Liver (tissue), 9 donors: ENCODE results near the gene SPTBN1. TPM values are rescaled to one million over a fixed set of nuclear protein-coding genes. Genes with fewer than 3 reads are reported as not detected.

Experiments used
- DNase-seq: peaks from one replicate; pipeline ENCODE4 v3.0.0-alpha.2; 2017; ENCODE audit warnings: low spot score
- H3K27ac ChIP-seq, 2 donors: one replicate each; pipeline ENCODE4 v1.7.0; 2013; ENCODE audit warnings: inconsistent platforms in 2 of 2, low read length in 2 of 2, control low read depth in 1 of 2, low read depth in 1 of 2, mild to moderate bottlenecking in 1 of 2
- H3K27me3 ChIP-seq, 4 donors: one replicate each; pipeline versions ENCODE4 v1.6.1 to v1.7.0; 2013; ENCODE audit warnings: low read length in 3 of 4, inconsistent platforms in 1 of 4, mild to moderate bottlenecking in 1 of 4, moderate library complexity in 1 of 4; ENCODE audit not compliant: control insufficient read depth in 4 of 4, insufficient read depth in 4 of 4
- H3K36me3 ChIP-seq, 4 donors: one replicate each; pipeline versions ENCODE4 v1.6.1 to v1.7.0; 2013; ENCODE audit warnings: low read length in 3 of 4, mild to moderate bottlenecking in 3 of 4, low read depth in 1 of 4, moderate library complexity in 1 of 4; ENCODE audit not compliant: control insufficient read depth in 4 of 4, insufficient read depth in 3 of 4
- H3K4me1 ChIP-seq, 4 donors: one replicate each; pipeline versions ENCODE4 v1.6.1 to v1.7.0; 2013; ENCODE audit warnings: low read length in 3 of 4, mild to moderate bottlenecking in 3 of 4, moderate library complexity in 1 of 4; ENCODE audit not compliant: control insufficient read depth in 4 of 4, insufficient read depth in 4 of 4
- H3K4me3 ChIP-seq, 3 donors: one replicate each; pipeline versions ENCODE4 v1.6.1 to v1.7.0; 2013; ENCODE audit warnings: low read length in 3 of 3, control low read depth in 1 of 3, low read depth in 1 of 3, mild to moderate bottlenecking in 1 of 3
- H3K9ac ChIP-seq, 2 donors: one replicate each; pipeline ENCODE4 v1.7.0; 2013; ENCODE audit warnings: low read length in 2 of 2, mild to moderate bottlenecking in 2 of 2, moderate library complexity in 2 of 2, control low read depth in 1 of 2, low read depth in 1 of 2
- H3K9me3 ChIP-seq, 4 donors: one replicate each; pipeline versions ENCODE4 v1.6.1 to v1.7.0; 2013; ENCODE audit warnings: low read length in 3 of 4; ENCODE audit not compliant: control insufficient read depth in 4 of 4
- EGR1 ChIP-seq, 2 donors: IDR thresholded peaks; 2 replicates each; pipeline ENCODE4 v1.6.1; 2016 to 2018; ENCODE audit warnings: antibody characterized with exemption in 2 of 2, low read depth in 2 of 2
- FOXA1 ChIP-seq: IDR thresholded peaks from 2 replicates; pipeline ENCODE4 v1.6.1; 2016; ENCODE audit warnings: antibody characterized with exemption
- FOXA2 ChIP-seq: IDR thresholded peaks from 2 replicates; pipeline ENCODE4 v1.6.1; 2016; ENCODE audit warnings: antibody characterized with exemption
- GABPA ChIP-seq, 2 donors: IDR thresholded peaks in 1 of 2; conservative IDR thresholded peaks in 1 of 2; 2 replicates each; pipeline ENCODE4 v1.6.1; 2016; ENCODE audit warnings: antibody characterized with exemption in 2 of 2, mild to moderate bottlenecking in 1 of 2, moderate library complexity in 1 of 2
- HNF4A ChIP-seq, 2 donors: conservative IDR thresholded peaks; 2 replicates each; pipeline ENCODE4 v1.6.1; 2016; ENCODE audit warnings: antibody characterized with exemption in 2 of 2, mild to moderate bottlenecking in 2 of 2
- HNF4G ChIP-seq: IDR thresholded peaks from 2 replicates; pipeline ENCODE4 v1.6.1; 2016; ENCODE audit warnings: antibody characterized with exemption
- JUND ChIP-seq, 2 donors: IDR thresholded peaks; 2 replicates each; pipeline ENCODE4 v1.6.1; 2016; ENCODE audit warnings: antibody characterized with exemption in 2 of 2
- NR2F2 ChIP-seq: IDR thresholded peaks from 2 replicates; pipeline ENCODE4 v1.6.1; 2016; ENCODE audit warnings: antibody characterized with exemption
- RAD21 ChIP-seq, 2 donors: IDR thresholded peaks; 2 replicates each; pipeline ENCODE4 v1.6.1; 2016; ENCODE audit warnings: antibody characterized with exemption in 2 of 2, mild to moderate bottlenecking in 2 of 2
- RXRA ChIP-seq, 2 donors: IDR thresholded peaks; 2 replicates each; pipeline ENCODE4 v1.6.1; 2017 to 2018; ENCODE audit warnings: antibody characterized with exemption in 2 of 2, mild to moderate bottlenecking in 1 of 2
- TAF1 ChIP-seq: conservative IDR thresholded peaks from 2 replicates; pipeline ENCODE4 v1.6.1; 2016; ENCODE audit warnings: antibody characterized with exemption, mild to moderate bottlenecking
- YY1 ChIP-seq: IDR thresholded peaks from 2 replicates; pipeline ENCODE4 v1.6.1; 2016; ENCODE audit warnings: antibody characterized with exemption, mild to moderate bottlenecking
- WGBS: extraction: QIAGEN DNeasy Blood & Tissue Kit; methylation state at CpG from one replicate; pipeline ENCODE4 v1.1.7; 2013; 5-methylcytosine and 5-hydroxymethylcytosine counted together
- polyA plus RNA-seq, 2 donors: library from polyadenylated mRNA; stranded (reverse) in 1 of 2; unstranded in 1 of 2; fragments of 200-250 nt in 1 of 2; fragments of >200 nt in 1 of 2; fragmentation: Nextera tagmentation in 1 of 2; extraction: Ambion mirVana in 1 of 2; gene quantifications; one replicate each; pipeline versions ENCODE4 v1.2.1 to v1.2.3, GENCODE V29; 2013 to 2015
- total RNA-seq, 2 donors: library from RNA; depleted of rRNA; stranded (reverse); fragments of >200 nt; gene quantifications; one replicate each; pipeline ENCODE4 v1.2.3, GENCODE V29; 2014
- TF ChIP-seq, protein P1 (sequence below): IDR thresholded peaks from 2 replicates; pipeline ENCODE4 v1.6.1; 2016; ENCODE audit warnings: antibody characterized with exemption
- TF ChIP-seq, protein P2 (sequence below): fragments of 150-350 bp; IDR thresholded peaks from 2 replicates; pipeline ENCODE4 v1.5.1; 2017; ENCODE audit warnings: improper control_type of control experiment, low read depth, low read length; ENCODE audit not compliant: missing input control
- TF ChIP-seq, protein P3 (sequence below): IDR thresholded peaks from 2 replicates; pipeline ENCODE4 v1.6.1; 2016; ENCODE audit warnings: antibody characterized with exemption
- TF ChIP-seq, protein P4 (sequence below): IDR thresholded peaks from 2 replicates; pipeline ENCODE4 v1.6.1; 2016; ENCODE audit warnings: antibody characterized with exemption
- TF ChIP-seq, protein P5 (sequence below): IDR thresholded peaks from 2 replicates; pipeline ENCODE4 v1.6.1; 2016; ENCODE audit warnings: antibody characterized with exemption, mild to moderate bottlenecking
- donor health status: healthy.
- donor health status: healthy.
- donor health status: healthy.
- donor health status: healthy.
- donor health status: healthy.

SPTBN1 gene
- total and polyA plus RNA-seq, 4 donors, result 44.8 to 191 (median 75.9) TPM

DNA sequence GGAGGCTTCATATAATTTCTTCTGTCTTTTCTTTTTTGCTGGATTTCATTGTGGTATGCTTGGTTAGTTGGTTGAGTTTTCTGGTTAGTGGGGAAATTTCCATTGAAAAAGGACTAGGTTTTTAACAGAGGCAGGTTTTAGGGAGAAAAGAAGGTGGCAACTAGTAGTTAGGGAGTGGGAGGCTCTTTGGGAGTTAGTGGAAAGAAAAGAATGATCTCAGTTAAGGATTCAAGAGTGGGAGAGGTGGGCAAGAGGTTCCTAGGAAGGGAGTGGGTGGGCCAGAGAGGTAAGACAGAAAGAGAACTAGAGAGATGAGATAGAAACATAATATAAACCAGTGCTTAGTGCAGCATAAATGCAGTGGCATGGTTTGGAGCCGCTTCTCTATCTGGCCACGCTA, 96.9 kb downstream of the SPTBN1 start (continued):
- TF ChIP-seq, protein P1, sequence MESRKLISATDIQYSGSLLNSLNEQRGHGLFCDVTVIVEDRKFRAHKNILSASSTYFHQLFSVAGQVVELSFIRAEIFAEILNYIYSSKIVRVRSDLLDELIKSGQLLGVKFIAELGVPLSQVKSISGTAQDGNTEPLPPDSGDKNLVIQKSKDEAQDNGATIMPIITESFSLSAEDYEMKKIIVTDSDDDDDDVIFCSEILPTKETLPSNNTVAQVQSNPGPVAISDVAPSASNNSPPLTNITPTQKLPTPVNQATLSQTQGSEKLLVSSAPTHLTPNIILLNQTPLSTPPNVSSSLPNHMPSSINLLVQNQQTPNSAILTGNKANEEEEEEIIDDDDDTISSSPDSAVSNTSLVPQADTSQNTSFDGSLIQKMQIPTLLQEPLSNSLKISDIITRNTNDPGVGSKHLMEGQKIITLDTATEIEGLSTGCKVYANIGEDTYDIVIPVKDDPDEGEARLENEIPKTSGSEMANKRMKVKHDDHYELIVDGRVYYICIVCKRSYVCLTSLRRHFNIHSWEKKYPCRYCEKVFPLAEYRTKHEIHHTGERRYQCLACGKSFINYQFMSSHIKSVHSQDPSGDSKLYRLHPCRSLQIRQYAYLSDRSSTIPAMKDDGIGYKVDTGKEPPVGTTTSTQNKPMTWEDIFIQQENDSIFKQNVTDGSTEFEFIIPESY, result no peak

DNA sequence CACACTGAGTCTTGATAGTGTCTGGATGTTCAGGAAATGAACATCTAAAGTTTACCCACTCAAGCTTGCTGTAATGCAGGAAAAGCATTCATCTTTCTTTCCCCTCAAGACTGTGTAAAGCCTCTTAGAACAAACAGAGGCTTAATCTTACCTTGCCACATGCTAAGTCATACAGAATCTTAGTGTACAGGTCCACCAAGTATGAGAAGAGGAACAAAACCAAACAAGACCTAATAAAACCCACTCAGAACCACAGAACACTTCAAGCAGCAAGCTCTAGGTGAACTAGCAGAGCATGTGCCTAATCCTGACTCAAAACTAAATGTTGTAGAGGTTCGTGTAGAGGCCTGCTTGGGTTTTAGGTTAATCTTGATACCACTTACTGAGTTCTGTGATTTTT, 97.6 kb downstream of the SPTBN1 start:
- TF ChIP-seq, protein P2, sequence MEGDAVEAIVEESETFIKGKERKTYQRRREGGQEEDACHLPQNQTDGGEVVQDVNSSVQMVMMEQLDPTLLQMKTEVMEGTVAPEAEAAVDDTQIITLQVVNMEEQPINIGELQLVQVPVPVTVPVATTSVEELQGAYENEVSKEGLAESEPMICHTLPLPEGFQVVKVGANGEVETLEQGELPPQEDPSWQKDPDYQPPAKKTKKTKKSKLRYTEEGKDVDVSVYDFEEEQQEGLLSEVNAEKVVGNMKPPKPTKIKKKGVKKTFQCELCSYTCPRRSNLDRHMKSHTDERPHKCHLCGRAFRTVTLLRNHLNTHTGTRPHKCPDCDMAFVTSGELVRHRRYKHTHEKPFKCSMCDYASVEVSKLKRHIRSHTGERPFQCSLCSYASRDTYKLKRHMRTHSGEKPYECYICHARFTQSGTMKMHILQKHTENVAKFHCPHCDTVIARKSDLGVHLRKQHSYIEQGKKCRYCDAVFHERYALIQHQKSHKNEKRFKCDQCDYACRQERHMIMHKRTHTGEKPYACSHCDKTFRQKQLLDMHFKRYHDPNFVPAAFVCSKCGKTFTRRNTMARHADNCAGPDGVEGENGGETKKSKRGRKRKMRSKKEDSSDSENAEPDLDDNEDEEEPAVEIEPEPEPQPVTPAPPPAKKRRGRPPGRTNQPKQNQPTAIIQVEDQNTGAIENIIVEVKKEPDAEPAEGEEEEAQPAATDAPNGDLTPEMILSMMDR, result no peak
- TF ChIP-seq, protein P3, sequence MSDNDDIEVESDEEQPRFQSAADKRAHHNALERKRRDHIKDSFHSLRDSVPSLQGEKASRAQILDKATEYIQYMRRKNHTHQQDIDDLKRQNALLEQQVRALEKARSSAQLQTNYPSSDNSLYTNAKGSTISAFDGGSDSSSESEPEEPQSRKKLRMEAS, result no peak
- TF ChIP-seq, protein P1, result no peak
- TF ChIP-seq HNF4G (no peak), TAF1 (no peak), FOXA2 (no peak), FOXA1 (no peak), GABPA (IDR thresholded peaks at IDR 0.05 in 1 of 2, conservative IDR thresholded peaks at IDR 0.05 in 1 of 2) (no peak), YY1 (no peak), RXRA (IDR thresholded peaks at IDR 0.05) (no peak), RAD21 (IDR thresholded peaks at IDR 0.05) (no peak), JUND (IDR thresholded peaks at IDR 0.05) (no peak), NR2F2 (no peak), EGR1 (IDR thresholded peaks at IDR 0.05; ENCODE audit: low read depth in 2 of 2) (no peak), HNF4A (conservative IDR thresholded peaks at IDR 0.05) (no peak)
- TF ChIP-seq, protein P4, sequence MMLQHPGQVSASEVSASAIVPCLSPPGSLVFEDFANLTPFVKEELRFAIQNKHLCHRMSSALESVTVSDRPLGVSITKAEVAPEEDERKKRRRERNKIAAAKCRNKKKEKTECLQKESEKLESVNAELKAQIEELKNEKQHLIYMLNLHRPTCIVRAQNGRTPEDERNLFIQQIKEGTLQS, result no peak
- TF ChIP-seq, protein P5, sequence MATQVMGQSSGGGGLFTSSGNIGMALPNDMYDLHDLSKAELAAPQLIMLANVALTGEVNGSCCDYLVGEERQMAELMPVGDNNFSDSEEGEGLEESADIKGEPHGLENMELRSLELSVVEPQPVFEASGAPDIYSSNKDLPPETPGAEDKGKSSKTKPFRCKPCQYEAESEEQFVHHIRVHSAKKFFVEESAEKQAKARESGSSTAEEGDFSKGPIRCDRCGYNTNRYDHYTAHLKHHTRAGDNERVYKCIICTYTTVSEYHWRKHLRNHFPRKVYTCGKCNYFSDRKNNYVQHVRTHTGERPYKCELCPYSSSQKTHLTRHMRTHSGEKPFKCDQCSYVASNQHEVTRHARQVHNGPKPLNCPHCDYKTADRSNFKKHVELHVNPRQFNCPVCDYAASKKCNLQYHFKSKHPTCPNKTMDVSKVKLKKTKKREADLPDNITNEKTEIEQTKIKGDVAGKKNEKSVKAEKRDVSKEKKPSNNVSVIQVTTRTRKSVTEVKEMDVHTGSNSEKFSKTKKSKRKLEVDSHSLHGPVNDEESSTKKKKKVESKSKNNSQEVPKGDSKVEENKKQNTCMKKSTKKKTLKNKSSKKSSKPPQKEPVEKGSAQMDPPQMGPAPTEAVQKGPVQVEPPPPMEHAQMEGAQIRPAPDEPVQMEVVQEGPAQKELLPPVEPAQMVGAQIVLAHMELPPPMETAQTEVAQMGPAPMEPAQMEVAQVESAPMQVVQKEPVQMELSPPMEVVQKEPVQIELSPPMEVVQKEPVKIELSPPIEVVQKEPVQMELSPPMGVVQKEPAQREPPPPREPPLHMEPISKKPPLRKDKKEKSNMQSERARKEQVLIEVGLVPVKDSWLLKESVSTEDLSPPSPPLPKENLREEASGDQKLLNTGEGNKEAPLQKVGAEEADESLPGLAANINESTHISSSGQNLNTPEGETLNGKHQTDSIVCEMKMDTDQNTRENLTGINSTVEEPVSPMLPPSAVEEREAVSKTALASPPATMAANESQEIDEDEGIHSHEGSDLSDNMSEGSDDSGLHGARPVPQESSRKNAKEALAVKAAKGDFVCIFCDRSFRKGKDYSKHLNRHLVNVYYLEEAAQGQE, result no peak
- no peaks in the 10 kb centered on the region for H3K36me3 ChIP-seq
- WGBS, result 93% methylated on average over 1 of the region's 1 CpG
- no peaks in the 10 kb centered on the region for H3K9me3 ChIP-seq
- H3K9ac ChIP-seq, result no peak overlapping the region
- no peak overlapping the region for H3K4me3 ChIP-seq
- no peaks in the 10 kb centered on the region for H3K27me3 ChIP-seq
- peaks cover 8 to 30% (median 9%) of the 10 kb centered on the region in 4 donors for H3K4me1 ChIP-seq
- DNase-seq, result no peak
- peak overlapping the region in 1 of 2 donors; percentile 99 for H3K27ac ChIP-seq
